AG20443 (cell line): ENCODE data around the gene NTN1.
"Not testable (repeated sequence)": the region's sequence is repeated elsewhere in the genome, so short reads cannot be mapped to it uniquely, and the experiment has no call there.

Source experiments
- DNase-seq: peaks from one replicate; pipeline ENCODE4 v3.0.0; 2012; ENCODE audit warnings: low spot score, mixed read lengths

The NTN1 gene

DNA sequence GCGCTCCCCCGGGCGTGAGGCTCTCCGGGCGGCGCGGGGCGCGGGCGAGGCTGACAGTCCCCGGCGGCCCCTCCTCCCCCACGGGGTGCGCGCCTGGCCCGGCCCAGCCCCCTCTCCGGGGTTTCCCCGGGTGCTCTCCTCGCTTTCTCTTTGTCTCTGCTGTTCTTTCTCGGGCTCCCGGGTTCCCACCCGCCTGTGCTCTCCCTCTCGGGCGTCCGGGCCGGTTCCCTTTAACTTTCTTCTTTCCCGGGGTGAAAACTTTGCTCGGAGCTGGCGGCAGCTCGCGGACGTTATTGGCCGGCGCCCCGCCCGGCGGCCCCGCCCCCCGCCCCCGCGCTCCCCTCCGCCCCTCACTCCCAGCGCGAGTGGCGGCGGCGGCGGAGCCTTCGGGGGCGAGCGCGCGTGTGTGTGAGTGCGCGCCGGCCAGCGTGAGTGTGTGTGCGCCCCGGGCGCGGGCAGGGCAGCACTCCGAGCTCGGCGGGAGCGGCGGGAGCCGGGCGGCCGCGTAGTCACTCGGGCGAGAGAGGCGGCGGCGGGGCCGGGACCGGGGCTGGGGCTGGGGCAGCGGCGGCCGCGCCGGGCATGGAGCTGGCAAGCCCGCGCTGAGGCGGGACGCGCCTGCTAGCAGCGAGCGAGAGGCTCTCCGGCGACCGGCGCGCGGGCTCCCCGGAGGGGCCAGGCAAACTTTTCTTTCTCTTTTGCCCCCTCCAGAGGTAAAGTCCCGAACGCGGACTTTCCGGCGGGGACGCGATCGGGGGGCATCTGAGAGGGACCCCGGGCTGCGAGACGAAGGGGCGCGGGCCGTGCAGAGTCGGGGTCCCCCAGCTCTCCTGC, at the start of gene NTN1:
Gene NTN1 (plus strand): TSS at position 353 of the 834 bp plus-strand sequence. CDS start 864 bp downstream, outside the sequence.
- DNase-seq, result peak; percentile 70

DNA sequence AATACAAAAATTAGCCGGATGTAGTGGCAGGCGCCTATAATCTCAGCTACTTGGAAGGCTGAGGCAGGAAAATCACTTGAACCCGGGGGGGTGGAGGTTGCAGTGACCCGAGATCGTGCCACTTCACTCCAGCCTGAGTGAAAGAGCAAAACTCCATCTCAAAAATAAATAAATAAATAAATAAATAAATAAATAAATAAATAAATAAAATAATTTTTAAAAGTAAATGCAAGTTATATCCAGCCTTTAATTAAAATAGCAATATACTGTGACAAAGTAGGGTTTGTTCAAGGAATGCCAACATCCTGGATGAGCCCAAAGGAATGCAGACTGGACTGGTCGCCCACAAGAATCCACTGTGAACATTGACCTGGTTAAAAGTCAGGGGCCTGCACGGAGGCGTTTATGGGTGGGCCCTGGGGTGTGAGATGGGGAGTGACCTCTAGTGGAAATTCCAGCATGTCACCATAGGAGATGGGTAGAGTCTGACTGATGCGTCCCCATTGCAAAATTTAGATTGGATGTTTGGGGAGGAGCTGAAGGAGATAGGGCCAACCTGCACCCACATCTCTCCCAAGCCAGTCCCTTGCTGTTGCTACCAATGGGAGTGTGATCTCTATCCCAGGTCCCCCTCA, 46.1 kb upstream of the NTN1 start:
- DNase-seq, result no peak

DNA sequence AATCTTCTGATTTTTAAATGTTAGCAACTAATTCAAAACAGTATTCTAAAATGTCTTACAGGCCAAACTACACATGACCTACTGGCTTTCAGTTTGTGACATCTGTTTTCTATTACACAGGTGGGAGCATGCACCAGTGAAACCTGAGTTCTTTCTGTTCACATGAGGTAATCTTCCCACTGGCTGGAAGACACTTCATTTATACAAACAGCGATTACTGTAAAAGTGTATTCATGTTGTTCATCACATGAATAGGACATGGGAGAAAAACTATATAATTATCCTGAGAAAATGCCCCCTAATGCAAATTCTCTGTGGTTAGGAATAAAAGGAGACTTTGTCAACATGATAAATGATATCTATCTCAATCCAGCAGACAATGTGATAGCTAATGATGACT, 44.7 kb upstream of the NTN1 start:
- no peak for DNase-seq

DNA sequence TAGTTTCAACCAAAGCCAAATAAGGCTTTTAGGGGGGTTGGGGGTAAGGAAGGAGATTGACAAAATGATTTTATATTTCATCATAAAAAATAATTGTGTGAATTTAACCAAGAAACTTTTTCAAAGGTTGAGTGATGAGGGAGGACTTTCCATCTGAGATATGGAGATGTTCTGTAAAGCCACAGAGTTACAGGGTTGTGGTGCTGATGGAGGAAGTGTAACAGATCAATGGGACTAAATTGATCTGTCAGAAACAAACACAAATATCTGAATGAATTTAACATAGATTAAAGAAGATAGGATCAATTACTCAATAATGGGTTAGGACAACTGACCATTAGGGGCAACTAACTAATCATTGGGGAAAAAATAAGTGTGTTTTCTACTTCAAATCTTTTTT, 41.6 kb upstream of the NTN1 start:
- DNase-seq, result no peak

DNA sequence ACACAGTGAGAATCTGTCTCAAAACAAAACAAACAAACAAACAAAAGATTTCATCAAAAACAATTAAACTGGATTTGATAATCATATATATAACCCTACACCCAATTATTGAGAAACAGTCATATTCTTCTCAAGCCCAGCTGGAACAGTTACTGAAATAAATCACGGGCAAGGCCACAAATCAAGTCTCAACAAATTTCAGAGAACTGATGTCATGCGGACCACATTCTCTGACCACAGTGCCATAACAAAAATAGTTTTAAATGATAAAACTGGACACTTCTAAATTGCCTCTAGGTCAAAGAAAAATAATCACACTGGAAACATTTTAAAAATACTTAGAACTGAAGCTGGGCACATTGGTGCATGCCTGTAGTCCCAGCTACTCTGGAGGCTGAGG, 39.9 kb upstream of the NTN1 start:
- DNase-seq, result no peak

DNA sequence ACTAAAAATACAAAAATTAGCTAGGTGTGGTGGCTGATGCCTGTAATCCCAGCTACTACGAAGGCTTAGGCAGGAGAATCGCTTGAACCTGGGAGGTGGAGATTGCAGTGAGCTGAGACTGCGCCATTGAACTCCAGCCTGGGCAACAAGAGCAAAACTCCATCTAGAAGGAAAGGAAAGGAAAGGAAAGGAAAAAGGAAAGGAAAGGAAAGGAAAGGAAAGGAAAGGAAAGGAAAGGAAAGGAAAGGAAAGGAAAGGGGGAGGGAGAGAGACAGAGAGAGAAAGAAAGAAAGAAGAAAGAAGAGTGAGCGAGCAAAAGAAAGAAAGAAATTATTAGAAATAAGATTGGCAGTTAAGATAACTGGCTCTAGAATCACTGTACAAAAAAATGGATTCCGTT, 37.1 kb upstream of the NTN1 start:
- not testable (repeated sequence) for DNase-seq

DNA sequence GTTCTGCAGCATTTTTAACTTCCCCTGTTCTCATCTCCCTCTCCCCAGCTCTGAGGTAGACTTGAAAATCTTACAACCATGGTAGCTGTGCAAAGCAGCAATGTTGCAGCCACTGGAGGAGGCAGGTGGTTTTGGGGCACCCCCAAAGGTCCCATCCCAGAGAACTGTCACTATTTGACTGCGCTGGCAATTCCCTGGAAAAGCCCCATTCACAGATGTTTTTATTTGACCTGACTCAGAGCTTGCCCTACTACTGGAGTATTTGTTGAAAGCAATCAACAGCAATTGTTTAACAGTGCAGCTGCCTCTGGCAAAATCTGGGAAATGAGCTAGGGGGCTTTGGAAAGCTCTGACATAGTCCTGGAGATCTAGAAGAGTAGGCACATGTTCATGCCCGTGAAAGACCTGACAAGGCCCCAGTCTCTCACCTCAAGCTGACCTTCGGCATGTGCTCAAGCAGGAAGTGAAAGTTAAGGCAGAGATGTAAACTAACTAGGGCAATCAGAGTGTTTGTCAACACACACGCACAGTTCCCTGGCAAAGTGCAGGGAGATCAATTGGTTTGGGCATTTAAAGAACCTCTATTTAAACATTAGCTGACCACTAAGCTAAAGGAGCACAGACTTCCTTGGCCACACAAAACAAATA, 36.1 kb upstream of the NTN1 start:
- DNase-seq, result no peak

DNA sequence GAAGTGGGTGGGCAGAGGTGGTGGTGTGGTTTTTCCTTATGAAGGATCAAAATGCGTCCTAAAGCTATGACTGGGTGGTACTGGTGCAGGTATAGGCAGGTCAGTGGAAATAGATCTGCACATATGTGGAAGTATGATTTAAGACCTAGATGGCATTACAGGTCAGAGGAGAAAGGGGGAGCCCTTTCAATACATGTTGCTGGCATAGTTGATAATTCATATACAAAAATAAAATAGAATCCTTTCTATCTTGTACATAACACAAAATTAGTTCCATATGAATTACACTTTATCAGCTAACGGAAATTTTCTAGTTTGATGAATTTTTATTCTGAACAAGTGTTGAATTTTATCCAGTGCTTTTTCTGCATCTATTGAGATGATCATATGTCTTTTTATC, 35.0 kb upstream of the NTN1 start:
- DNase-seq, result no peak

DNA sequence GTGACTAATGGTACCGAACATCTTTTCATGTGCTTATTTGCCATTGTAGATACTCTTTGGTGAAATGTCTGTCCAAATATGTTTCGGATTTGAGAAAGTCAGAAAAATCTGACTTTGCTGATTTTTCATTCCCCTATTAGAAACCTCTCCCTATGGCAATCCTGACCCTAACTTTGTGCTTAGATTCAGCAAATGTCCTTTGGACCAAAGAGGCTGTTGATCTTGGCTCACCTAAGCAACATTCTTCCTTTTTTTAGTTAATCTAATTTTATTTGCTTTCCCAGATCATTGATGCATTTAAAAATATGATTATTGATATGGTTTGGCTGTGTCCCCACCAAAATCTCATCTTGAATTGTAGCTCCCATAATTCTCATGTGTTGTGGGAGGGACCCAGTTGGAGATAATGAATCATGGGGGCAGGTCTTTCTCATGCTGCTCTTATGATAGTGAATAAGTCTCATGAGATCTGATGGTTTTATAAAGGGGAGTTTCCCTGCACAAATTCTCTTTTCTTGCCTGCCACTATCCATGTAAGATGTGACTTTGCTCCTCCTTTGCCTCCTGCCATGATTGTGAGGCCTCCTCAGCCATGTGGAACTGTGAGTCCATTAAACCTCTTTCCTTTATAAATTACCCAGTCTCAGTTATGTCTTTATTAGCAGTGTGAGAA, 32.9 kb upstream of the NTN1 start:
- not testable (repeated sequence) for DNase-seq

DNA sequence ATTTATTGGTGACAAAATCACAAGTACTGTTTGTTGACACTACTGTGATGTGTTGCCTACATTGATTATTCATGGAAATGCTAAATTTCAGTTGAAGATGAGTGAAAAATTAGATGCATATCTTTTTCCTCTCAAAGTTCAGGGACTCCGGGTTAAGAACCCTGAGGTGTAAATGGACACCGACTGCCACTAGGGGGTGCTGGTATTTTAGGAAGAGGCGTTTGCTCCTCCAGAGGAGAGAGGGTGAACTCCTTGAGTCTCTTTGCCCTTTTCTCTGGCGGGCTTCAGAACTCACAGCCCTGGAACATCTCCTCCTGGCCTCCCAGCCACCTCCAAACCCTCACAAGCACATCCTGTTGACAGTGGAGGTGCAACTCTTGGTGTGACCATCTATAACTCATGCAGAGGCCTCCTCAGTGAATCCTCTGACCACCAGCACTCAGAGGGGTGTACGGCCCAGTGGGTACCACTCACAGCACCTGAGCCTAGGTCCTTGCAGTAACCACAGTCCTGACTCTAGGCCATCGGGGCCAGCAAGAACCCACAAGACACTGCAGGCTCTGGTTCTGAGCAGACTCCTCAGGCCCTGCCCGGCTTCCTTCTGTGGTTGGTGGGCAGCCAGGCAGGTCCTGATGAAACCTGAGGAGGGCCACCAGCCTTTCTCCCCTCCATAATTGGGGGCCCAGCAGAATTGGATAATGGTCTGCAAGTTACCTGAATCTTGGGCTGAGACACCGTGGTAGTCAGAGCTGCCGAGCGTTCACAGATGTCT, 29.6 kb upstream of the NTN1 start:
- peak; percentile 83 for DNase-seq

DNA sequence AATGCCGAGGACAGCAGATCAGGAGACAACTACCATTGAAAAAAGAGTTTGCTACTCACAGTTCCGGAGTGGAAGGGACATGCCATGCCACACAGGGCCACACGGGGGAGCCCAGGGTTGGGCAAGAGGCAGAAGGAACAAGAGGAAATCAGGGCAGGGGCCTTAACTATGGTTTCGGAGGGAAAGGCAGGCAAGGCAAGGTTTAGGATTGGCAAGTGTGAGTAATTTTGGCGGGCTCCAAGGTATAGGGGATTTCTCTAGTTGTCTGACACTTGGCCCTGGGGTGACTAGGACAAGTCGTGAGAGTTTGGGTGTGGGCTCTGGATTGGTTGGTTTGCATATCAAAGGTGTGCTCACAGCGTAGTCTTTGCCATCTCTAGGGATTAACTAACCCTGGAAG, 27.0 kb upstream of the NTN1 start:
- peak; percentile 61 for DNase-seq

DNA sequence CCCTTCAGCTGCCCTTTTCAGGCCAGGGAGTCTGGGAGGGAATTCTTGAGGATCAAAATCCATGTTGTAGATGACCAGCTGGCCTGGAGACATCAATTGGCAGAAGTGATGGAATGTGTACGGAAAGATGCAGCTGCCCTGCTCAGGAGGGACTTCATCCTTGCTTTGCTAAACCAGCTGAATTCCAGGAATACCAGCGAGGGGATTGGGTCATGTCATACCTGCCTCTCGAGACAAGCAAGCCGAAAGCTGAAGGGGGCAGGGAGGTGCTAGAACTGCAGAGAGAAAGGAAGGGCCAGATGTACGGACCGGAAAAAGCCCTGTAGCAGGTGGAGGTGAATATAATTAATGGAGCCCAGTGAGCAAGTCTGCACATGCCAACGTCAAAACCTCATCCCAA, 25.6 kb upstream of the NTN1 start:
- DNase-seq, result no peak

DNA sequence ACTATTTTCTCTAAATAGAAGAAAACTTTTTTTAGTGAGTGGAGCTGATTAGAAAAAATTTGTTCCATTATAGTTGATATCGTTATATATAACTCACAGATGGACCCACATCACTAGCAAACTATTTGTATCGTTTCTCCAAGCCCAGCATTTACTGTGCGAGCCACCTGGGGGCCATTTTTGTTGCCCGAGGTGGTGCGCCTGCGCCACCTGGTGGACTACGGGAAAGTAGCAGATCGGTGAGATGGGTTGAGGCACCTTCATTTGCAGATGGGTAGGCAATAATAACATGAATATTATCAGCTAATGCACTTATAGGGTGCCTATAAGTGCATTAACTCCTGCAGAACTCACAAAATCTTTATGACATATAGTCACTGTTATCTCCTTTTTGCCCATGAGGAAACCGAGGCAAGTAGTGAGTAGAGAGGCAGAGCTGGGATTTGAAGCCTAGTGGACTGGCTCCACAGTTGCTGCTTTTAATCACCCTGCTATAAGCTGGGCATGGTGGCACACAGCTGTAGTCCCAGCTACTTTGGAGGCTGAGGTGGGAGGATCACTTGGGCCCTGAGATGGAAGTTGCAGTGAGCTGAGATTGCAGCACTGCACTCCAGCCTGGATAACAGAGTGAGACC, 23.2 kb upstream of the NTN1 start:
- peak; percentile 80 for DNase-seq

DNA sequence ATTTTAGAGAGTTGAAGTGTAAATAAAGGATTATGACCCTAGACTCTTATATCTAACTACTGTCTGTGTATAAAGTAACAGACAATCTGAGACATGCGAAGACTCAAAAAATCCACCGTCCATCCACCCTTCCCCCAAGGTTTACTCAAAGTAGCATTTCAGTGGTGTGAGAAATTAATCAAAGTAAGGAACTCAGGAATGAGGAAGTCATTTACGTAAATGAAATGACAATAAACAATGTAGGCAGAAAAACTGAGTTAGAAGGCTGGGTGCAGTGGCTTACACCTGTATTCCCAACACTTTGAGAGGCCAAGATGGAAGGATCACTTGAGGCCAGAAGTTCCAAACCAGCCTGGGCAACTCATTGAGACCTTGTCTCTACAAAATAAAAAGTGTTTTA, 19.8 kb upstream of the NTN1 start:
- no peak for DNase-seq

DNA sequence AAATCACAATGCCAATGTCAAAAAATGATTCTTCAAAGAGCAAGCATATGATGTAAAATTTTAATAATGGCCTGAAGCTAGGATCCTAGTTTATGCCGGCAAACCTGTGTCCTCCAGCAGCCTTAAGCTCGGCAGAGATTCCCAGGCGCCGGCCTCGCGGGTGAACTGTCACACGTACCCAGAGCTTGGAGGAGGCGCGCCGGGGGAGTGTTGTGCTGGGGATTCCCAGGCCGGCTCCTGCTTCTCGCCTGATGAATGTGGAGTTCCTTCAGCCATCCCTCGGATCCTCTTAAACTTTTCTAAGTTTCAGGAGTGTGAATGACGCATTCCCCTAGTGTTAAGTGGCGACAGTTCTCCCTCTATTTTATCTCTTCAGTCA, 19.1 kb upstream of the NTN1 start:
- no peak for DNase-seq

DNA sequence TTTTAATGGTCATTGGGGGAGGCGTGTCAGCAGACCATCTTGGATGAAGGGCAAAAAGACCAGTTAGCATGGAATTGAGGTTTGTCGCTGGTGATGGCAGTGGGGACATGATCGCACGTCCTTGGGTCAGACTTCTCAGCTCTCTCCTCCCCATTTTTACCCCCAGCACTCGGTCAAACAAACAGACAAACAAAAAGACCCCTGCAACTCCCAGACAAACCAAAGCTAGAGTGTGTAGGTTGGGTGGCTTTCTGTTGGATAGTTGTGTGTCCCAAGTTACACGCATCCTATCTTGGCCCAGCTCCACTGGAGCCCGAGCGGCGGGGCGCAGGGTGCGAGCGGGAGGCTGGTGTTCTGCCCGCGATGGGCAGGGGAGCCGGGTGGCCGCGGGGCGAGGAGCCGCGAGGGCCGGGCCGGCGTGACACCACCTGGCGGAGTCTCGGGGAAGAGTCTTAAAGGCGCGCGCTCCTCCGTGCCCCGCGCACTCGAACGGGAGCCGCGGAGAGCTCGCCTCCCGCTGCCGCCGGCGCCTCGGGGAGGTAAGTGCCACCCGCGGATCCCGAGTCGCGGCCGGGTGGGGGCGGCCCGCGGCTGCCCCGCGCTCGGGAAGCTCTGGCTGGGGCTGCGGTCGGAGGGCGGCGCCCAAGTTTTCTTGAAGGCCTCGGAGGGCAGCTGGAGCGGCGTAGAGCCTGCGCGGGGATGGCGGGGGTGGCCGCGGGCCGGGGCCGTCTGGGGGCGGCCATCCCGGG, 18.5 kb upstream of the NTN1 start:
- peak; percentile 70 for DNase-seq

DNA sequence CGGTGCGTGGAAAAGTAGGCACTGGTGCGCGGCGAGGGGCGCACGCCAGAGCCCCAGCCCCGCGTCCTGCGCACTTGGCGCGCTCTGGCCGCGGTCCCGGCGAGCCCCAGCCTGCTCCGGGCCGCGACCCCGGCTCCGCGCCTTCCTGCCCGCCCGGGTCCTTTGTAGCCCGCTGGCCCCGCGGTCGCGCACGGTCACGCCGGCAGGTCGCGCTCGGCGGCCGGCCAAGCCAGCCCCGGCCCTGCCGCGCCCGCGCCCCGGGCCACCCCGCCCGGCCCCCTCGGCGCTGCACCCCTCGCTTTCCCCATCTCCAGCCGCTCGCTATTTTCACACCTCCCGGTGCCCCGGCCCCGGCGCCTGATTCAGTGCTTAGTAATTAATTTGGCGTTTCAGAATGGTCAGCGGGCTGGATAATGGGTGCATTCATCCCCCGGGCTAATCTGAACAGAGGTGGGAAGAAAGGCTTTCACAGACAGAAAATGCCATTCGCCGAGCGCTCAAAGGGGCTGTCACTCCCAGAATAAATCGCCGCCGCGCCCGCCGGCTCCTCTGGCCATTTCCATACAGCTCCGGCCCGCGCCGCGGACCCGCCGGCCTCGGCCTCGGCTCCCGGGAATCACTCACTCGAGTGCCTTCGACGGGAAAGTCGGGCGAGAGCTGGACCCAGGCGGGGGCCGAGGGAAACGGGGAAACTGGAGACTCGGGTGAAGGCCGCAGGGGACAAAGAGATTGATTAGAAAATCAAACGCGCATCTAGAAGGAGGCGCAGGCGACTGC, 17.8 kb upstream of the NTN1 start:
- DNase-seq, result peak; percentile 32

DNA sequence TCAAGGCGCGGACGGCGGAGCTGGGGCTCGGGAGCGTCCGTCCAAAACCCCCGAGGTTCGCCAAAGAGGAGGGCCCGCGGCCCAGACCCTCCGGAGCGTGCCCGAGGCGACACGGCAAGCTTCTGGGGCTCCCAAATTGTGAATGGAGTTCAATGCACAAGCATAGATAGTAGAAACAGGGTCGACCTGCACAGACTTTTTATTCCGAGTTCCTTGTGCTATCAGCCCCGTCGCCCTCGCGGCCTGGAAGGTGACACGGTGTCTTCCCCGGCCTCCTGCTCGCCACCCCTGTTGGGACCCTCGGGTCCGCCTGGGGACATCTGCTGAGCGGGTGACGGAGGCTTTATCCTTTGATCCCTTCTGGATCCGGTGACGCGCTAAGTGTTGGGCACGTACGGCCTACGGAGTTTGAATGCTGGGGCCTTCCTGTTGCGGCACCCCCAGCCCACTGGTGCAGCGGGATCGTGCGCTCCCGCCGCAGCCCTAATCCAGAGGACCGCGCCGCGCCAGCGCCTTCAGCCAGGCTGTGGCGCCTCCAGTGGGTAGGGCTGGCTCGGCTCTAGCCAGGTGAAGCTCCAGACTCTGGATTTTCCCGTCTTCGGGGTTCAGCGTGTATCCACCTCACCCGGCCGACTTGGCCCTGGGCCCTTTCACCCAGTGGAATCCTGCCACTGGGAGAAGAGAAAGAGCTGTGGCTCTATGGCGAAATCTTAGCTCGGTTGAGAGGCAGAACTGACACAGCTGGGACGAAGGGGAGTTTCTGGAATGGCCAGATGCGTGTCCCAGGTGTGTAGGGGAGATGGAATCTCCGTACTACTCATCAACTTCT, 17.0 kb upstream of the NTN1 start:
- no peak for DNase-seq

DNA sequence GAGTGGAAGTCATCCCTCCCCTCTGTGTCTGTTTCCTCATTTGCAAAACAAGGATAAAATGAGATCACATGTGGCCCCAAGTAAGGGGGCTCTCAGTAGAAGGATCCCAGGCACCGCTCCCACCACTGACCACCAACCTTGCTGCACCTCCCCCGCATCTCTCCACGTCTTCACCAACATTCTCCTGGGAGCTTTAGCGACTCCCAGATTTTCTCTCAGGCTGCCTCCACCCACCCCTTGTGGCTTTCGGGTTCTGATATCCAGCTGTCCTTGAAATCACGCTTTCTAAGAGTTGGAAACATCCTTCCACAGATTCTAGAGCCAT, 16.4 kb upstream of the NTN1 start:
- no peak for DNase-seq
